SH-SY5Y (cell line): Measurements from ENCODE around the gene TSHB.

Source experiments
- GATA2 ChIP-seq: IDR thresholded peaks from 2 replicates; pipeline ENCODE4 v1.6.1; 2011; ENCODE audit warnings: mild to moderate bottlenecking, low read depth, low read length
- GATA3 ChIP-seq: IDR thresholded peaks from 2 replicates; pipeline ENCODE4 v1.6.1; 2011; ENCODE audit warnings: low read depth, mild to moderate bottlenecking, low read length, moderate library complexity

GRCh38 chr1:115021145-115021544 is 8.5 kb upstream of the TSHB start:
- TF ChIP-seq GATA2 (no peak), GATA3 (no peak)
